Activated CD4-positive, CD25-positive, alpha-beta regulatory T cell treated with anti-CD3 and anti-CD28 coated beads, Interleukin-2, amount 50 U/mL, for 16 hours (primary cell): ENCODE data around the gene ARHGAP23.
"Not testable (repeated sequence)": the region's sequence is repeated elsewhere in the genome, so short reads cannot be mapped to it uniquely, and the experiment has no call there.

Source experiments
- DNase-seq: peaks from one replicate; pipeline ENCODE4 v3.0.0-alpha.2; 2020; ENCODE audit warnings: low read depth, low spot score

ARHGAP23 gene

DNA sequence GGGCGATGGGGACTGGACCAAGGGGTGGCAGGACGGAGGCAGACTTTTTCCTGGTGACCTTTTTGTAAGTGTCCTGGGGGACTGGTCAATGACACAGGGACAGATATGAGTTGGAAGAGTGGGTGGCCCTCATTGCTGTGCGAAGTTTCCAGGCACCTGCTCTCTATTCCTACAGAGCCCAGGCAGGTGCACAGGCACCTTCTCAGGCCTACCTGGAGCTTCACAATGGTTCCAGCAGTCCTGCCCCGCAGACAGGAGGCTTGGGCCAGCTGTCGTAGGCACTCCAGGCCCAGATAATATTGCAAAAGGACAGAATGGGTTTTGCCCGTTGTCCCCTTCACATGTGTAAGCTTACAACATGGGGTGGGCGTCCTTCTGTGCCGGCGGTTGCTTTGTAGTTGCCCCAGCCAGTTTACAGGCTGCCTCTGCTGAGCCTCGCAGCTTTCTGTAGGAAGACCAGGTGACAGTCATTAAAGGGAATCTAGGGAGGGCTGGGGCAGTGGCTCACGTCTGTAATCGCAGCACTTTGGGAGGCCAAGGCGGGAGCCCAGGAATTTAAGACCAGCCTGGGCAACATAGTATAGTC is 84.3 kb downstream of the ARHGAP23 start:
- DNase-seq = no peak

DNA sequence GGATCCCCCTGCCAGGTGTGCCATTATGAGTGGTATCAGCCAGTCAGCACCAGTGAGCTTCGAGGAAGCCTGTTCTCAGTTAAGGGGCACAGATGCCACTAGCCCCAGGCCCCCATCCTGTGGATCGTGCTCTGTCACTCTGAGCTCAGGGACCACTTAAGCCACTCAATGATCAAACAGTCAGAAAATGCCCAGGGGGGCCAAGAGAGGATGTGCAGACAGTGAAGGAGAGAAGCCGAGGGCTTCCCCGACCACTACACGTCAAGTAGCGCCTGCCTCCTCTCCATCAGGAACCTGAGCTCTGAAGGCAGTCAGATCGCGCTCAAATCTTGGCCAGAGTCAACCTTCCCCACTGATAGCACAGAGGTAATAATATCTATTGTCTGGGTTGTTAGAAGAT is 98.3 kb downstream of the ARHGAP23 start:
- DNase-seq = not testable (repeated sequence)

DNA sequence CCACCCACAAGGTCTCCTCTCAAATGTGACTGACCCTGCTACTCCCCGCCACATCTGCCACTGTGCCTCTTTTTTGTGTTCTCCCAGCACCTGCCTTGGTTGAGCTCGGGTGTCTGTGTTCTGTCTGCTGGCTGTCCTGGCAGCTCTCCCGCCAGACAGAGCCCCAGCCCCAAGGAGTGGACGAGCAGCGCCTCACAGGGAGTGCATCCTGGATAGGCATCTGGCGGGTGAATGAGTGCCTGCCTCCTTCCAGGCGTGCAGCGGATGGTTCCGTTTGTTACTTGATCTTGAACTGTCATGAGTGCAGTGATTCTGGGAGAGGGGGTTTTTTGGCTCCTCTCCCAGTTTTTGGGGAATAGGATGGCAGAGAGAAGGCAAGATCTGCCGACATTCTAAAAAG is 99.9 kb downstream of the ARHGAP23 start:
- not testable (repeated sequence) for DNase-seq

DNA sequence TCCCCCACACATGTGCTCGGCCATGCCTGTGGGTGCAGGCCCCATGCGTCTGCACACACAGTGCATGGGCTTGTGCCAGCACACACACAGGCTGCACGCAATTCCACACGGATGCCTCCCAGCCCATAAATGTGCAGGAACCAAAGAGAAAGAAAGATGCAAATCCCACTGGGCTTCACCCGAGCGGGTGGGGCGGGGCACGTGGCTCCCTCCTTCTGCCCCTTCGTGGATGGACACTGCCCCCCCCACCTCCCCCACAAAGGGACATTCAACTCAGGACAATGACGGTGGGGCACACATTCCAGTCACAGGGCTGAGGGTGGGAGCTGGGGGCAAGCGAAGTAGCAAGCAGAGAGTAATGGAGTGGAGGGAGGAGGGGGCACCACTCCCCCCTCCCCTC is 102.6 kb downstream of the ARHGAP23 start:
- DNase-seq = not testable (repeated sequence)

DNA sequence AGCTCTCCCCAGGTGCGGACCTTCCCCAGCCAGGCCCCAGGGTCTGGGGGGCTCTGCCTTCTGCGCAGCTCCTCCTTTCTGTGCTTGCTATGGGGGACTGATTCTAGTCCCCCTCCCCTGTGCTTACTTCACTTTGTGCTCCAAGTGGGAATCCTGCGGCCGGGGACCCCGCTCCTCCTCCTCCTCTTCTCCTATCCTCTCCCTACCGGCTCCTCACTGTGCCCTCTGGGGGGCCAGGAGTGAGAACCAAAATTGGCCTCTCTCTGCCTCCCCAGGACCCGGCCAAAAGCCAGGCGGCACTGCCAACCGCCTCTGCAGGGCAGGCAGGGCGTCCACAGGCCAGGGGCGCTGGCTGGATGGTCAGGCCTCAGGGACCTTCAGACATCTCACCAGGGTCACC is 103.5 kb downstream of the ARHGAP23 start:
- DNase-seq = not testable (repeated sequence)

DNA sequence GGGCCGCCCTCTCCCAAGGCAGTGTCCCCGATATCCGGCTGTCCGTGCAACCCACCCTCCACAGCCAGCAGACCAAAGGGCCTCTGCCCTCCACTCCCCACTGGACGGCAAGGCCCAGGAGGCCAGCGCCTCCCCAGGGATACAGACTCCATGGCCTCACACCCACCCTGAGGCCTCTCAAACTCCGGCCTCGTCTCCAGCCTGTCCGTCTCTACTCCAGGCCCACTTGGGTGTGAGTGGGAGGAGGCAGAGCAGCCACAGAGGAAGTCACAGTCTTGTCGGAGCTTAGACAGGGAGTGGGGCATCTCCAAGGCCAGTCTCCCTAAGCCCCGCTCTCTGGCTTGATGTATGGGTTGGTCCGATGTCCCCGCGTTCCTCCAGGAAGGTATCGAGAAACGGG is 104.2 kb downstream of the ARHGAP23 start:
- DNase-seq = no peak

DNA sequence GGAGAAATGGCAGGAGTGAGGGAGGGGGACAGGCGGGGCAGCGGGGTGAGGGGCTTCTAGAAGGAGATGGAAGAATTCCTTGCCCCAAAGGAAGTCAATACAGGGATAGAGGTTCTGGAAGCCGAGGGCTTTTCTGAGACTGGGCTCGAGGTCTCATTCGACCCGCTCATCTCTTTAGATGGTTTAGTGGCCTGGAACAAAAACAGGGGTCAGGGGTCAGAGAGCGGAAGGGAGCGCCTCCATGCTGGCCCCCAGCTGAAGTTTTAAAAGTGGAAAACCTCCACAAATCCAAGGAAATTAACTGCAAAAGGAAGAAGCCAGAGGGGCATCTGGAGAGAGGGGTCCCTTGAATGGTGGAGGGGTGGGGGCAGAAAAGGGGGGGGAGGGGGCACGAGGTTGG is 105.0 kb downstream of the ARHGAP23 start:
- DNase-seq = no peak

DNA sequence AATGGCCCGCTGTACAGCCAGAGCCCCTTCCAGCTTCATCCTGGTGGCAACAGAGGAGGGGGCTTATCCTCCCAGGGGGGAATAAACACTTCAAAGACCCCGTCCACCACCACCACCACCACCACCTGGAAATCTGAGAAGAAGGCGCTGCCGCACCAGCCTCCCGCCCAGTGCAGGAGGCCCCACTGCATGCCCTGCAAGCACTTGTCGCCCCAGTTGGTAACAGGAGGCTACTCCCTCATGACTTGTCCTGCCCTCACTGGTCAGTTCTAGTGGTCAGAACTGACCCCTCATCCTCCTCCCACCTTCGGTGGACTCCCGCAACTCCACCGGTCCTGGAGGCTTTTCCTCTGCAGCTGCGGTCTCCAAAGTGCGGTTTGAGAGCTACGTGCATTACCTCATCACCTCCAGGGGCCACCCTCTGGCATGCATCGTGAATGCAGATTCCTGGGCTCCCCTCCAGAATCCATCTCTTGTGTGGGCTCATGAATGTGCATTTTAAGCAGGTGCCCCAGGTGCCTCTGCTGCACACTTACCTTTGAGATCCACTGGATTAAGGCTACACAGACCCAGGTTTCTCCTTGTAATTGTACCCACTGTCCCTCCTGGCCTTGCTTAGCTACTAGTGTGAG is 105.7 kb downstream of the ARHGAP23 start:
- no peak for DNase-seq

DNA sequence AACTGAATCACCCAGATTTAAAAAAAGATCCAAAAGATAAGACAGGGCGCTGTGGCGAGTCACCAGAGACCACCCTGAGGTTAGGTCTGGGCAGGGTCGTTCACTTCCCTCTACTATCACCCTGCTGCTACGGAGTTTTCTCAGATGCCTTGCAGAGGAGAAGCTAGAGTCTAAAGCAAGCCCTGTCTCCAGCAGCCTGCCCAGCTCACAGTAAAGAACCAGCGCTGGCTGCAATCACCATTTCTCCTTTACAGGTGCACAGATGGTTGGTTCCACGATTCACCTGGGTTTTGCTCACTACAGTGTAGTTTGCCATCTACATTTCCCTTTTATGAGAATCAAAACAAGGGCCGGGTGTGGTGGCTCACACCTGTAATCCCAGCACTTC is 106.2 kb downstream of the ARHGAP23 start:
- DNase-seq = no peak

DNA sequence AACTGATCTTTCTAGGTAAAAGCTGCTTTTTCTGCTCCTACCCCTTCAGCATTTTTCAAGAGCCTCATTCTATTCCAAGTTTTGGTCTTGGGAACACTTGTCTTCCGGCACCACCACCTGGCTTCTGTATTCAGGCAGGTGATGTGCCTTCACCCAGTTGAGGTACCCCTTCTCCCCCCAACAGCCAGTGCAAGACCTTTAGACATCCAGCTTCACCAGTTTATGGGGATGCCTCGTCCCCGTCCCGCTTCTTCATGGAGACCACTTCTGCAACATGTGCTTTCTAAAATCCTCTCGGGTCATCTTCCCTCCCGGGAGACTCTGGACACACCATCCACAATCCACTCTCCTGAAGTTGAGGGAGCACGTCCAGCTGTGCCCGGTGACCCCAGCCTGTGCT is 107.6 kb downstream of the ARHGAP23 start:
- no peak for DNase-seq

DNA sequence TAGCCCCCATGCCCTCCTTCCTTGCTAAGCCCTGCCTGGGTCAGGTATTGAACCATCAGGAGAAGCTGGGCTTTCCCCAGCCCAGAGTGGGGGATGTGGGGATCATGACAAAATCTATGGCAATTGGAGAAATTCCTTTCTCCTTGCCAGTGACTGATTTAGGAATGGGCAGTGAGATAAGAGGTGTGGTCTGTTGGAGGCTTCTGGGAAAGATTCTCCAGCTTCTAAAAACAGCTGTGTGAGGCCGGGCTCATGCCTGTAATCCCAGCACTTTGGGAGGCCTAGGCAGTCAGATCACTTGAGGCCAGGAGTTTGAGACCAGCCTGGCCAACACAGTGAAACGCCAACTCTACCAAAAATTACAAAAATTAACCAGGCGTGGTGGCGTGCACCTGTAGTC is 108.4 kb downstream of the ARHGAP23 start:
- no peak for DNase-seq

DNA sequence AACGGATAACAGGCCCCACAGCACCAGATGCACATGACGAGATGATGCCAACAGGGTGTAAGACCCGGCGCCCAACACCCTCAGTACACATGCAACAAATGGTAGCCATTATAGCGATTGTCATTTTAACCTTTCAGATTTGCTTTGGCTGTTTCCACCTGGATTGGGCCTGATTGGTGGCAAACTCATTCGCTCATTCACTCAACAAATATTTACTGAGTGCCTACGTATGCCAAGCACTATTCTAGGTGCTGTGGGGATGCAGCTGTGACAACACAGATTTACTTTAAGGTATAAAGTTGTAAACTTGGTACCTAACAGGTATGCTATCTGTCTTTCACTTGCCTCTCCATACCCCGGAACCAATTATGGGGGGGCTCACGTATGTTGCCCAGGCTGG is 110.6 kb downstream of the ARHGAP23 start:
- DNase-seq = no peak

DNA sequence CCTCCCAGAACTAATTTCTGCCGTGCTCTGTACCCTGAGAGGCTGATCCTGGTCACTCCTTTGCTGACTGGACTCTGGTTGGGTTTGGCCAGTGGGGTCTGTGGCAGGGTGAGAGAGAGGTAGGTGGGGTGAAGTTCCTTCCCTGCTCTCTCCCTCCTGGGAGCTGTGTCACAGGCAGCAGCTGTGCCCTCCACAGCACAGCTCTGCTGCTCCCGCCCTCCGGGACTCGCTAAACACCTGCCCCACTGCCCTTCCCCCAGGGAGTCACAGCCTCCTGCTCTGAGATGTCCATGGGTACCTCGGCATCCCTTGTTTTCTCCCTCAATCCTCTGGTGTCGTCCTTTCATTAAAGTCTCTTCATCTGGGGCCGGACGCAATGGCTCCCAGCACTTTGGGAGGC is 111.1 kb downstream of the ARHGAP23 start:
- no peak for DNase-seq

DNA sequence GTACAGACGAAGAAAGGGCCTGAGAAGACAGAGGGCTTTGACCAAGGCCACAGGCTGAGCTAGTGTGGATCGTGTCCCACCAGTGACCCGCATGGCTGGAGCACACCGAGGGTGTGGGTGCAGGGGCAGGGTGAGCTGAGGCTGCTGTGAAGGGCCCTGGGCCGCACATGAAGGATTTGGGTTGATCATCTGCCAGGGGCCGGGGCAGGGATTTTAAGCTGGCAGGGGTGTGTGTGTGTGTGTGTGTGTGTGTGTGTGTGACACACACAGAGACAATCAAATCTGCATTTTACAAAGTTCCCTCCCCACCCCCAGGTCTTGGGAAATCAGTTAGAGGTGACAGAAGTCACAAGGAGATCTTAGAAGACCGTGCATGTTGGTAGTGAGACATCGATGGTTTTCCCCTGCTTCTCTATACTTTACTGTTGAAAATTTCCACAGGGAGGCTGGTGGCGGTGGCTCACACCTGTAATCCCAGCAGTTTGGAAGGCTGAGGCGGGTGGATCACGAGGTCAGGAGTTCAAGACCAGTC is 112.3 kb downstream of the ARHGAP23 start:
- DNase-seq = no peak

DNA sequence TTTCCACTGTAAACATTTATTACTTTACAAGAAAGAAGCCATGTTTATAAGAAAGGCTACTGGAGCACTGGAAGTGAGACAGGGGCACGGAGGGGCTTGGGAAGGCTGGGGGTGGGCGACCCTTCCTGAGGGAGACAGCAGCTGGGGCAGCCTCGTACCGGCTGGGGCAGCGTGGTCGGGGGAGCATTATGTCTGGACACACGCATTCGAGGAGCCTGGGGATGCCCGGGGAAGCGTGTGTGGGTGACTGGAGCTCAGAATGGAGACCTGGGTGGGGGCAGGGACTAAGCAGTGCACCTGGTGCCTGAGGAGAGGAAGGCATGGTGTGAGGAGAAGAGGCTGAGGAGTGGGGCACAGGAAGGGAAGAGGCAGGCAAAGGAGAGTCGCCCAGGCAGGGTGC is 113.0 kb downstream of the ARHGAP23 start:
- no peak for DNase-seq

DNA sequence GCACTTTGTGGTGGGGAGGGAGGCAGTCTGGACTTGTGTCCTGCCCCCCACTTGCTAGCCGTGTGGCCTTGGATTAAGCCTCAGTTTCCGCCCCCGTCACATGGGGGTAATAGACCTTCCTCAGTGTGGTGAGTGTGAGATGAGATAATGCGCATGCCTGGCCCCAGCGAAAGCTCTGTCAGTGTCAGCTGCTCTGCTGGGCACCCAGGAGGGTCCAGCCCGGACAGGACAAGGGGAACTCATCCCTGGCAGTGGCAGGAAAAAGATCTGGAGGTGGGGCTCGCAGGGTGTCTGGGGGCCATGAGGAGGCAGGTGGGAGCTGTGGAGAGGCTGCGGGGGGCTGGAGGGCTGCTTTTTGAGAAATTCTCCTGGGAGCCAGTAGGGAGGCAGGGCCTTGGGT is 114.0 kb downstream of the ARHGAP23 start:
- DNase-seq = no peak

DNA sequence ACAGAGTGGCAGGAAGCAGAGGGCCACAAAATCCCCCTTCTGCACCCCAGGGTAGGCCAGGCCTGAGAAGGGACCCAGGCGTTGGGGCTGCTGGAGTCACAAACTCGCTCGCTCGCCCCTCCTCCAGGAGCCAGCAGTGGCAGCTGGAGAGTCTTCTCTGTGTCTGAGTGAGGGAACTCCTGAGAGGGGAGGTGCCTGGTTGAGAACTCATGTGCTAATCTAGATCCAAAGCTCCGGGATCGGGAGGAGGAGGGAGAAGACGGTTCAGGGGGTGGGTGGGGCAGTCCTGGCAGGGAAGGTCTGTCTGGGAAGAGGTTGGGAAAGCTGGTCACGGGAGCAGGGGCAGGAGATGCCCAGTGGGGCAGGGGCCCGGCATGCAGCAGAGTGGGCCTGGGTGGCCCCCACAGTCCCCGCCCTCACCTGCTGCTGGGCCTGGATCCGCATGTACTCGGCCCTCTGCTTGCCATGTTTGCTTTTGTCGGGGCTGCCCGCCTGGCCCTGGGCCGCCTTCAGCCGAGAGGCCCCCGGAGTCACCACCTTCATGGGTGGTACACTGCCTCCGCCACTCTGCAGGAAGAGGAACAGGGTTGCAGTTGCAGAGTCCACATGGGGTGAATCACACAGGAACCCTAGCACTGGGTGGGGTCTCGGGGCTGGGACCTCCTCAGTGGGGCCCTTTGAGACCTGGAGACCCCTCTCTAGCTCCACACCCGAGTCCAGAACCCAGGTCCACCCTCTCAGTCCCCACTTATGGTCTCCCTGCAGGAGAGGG is 115.3 kb downstream of the ARHGAP23 start:
- no peak for DNase-seq

DNA sequence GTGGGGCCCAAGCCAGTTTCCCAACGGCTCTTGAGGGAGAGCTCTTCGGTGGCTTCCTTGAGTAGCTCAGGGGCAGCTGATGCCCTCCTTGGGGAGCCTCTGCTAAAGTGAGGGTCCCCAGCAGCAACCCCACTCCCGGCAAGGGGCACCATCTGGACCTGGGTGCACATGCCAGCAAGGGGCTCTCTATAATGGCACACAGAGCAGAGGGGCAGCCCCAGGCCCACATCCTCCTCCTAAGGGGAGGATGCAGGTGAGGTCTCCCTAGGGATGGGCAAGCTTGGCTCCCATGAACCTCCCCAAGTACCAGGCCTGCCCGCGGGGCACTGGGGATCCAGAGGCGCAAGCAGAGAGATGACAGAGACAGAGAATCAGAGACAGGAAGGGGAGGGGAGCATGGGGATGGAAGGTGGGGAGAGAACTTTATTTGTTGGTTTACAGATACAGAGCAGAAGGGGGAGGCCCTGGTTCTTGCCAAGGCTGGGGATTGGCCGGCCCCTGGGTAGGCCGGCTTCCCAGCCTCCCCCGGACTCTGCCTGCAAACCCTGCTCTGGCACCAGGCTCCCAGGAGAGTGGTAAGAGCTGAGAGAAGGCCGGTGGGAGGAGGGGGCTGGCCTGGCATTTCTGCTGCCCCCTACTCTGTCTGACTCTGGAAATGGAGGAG is 116.0 kb downstream of the ARHGAP23 start:
- DNase-seq = no peak

DNA sequence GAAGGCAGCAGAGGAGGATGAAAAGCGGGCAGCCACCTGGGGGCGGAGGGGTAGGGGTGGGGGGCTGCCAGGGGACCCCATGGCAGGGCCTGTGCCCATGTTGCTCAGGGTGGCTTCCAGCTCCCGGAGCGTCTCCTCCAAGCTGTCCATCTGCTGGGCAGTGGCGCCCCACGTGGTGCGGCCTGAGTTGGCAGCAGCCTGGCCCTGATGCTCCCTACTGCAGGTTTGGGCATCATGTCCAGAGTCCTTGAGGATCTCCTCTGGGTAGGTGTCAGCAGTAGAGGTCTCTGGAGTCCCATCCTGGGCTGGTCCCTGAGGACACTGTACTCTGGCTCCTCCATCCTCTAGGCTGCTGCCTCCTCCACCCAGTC is 116.6 kb downstream of the ARHGAP23 start:
- DNase-seq = no peak

DNA sequence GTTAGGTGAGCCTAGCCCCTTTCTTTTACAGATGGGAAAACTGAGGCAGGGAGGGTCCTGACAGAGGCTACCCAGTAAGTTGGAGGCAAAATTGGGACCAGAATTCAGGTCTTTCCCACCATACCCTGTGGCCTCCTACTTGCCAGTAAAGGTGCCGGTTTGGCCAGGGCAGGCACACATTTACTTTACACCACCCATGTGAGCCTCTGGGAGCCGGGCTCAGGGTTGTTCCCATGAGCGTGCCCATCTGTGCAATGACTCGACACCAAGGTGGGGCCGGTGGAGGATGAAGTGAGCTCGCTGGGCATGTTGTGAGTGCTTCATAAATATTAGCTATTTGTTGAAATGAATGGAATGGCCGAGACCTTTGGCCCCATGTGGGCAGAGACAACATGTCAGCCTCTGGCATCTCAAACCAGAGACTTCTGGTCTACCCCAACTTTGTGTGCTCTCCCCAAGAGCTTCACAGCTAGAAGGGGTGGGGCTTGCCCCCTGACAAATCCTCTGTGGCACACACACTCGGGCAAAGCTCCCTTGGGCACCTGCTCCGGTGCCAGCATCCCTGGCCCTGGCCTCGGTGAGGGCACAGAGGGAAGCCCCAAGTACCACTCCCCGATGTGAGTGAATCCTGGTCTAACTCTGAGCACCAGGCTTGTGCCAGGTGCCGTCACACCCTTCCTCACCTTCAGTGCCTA is 117.4 kb downstream of the ARHGAP23 start:
- DNase-seq = no peak

DNA sequence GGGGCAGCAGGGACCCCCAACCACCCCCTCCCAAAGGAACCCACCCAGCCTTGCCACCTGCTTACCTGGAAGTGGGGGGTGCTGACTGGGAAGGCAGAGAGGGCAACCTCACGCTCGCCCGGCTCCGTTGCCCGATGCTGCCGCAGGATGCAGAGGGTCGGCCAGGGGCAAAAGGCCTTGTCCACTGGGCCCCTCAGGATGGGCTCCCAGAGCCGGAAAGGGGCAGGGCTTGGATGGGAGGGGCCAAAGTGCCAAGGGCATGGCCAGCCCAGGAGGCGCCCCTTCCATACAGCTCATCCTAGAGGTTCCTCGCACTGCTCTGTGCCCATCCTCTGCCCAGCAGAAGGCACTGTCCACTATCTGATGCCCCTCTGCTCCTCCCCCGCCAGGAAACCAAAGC is 118.1 kb downstream of the ARHGAP23 start:
- DNase-seq = no peak

DNA sequence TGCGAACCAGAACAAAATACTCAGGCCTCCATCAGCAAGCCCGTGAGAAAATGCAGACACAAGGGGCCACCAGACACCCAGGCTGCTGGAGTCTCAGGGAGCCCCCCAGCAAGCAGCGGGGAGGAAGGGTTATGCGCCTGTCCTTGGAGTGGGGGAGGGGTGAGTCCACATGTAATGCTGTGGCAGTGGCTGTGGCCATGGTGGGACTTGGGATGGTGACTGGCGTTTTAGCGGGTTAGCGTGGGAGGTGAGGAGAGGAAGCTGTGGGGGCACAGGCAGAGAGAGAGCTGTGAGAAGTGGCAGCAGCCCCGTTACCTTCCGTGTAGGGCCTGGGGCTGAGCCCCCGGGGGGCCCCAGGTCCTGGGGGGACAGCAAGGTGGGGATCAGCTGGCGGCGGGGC is 119.2 kb downstream of the ARHGAP23 start:
- no peak for DNase-seq
